RWPE2 (cell line): ENCODE results near the gene NUBP2.
A peak's percentile ranks its signal among the peaks of the same experiment; 100 is the strongest.

Experiments
- ATAC-seq: fragments of 200-7000 bp; cut with Tn5 transposase; 3 replicates; pipeline ENCODE4 v1.9.1; 2021; ENCODE audit warnings: low read depth
- DNase-seq: peaks from one replicate; pipeline ENCODE4 v3.0.0-alpha.2; 2020; ENCODE audit warnings: low spot score
- H3K27ac ChIP-seq: fragments of 450-650 bp; 2 replicates; pipeline ENCODE4 v1.5.1; 2017; ENCODE audit warnings: mild to moderate bottlenecking; ENCODE audit not compliant: poor library complexity, severe bottlenecking
- H3K27me3 ChIP-seq: fragments of 250-450 bp; sonication (Bioruptor Pico); 2 replicates; pipeline ENCODE4 v1.5.1; 2021; ENCODE audit warnings: mild to moderate bottlenecking, moderate library complexity; ENCODE audit not compliant: insufficient read depth, poor library complexity, severe bottlenecking
- H3K36me3 ChIP-seq: fragments of 250-450 bp; sonication (Bioruptor Pico); 2 replicates; pipeline ENCODE4 v1.5.1; 2020; ENCODE audit warnings: low read depth, mild to moderate bottlenecking, moderate library complexity
- H3K4me1 ChIP-seq: fragments of 250-450 bp; sonication (Bioruptor Pico); 2 replicates; pipeline ENCODE4 v1.5.1; 2021; ENCODE audit warnings: mild to moderate bottlenecking, moderate library complexity; ENCODE audit not compliant: insufficient read depth, poor library complexity, severe bottlenecking
- H3K4me3 ChIP-seq: fragments of 250-450 bp; sonication (Bioruptor Pico); 2 replicates; pipeline ENCODE4 v1.5.1; 2021; ENCODE audit warnings: mild to moderate bottlenecking, moderate library complexity; ENCODE audit not compliant: severe bottlenecking
- H3K9me3 ChIP-seq: fragments of 250-450 bp; sonication (Bioruptor Pico); 2 replicates; pipeline ENCODE4 v1.5.1; 2021; ENCODE audit warnings: mild to moderate bottlenecking, moderate library complexity; ENCODE audit not compliant: severe bottlenecking
- CTCF ChIP-seq: fragments of 450-650 bp; IDR thresholded peaks from one replicate; pipeline ENCODE4 v1.5.1; 2017; ENCODE audit warnings: mild to moderate bottlenecking, moderate library complexity; ENCODE audit not compliant: poor library complexity, severe bottlenecking

Gene NUBP2

GRCh38 chr16:1740781-1741490 is 41.8 kb upstream of the NUBP2 start:
- Histone ChIP-seq H3K36me3 (peaks cover 4% of the 10 kb centered on the region; the same call in 1 of the 2 replicates), H3K27ac (no peak overlapping the region), H3K27me3 (no peaks in the 10 kb centered on the region), H3K9me3 (no peaks in the 10 kb centered on the region), H3K4me1 (peaks cover 11% of the 10 kb centered on the region), H3K4me3 (no peak overlapping the region)
- TF ChIP-seq CTCF, result no peak
- DNase-seq (no peak), ATAC-seq (no peak)

GRCh38 chr16:1741553-1742165 is 41.1 kb upstream of the NUBP2 start:
- no peak for TF ChIP-seq CTCF
- H3K36me3 ChIP-seq, result peaks cover 4% of the 10 kb centered on the region; the same call in 1 of the 2 replicates
- H3K4me3 ChIP-seq, result no peak overlapping the region
- ATAC-seq (no peak), DNase-seq (no peak)
- no peak overlapping the region for H3K27ac ChIP-seq
- H3K27me3 ChIP-seq, result no peaks in the 10 kb centered on the region
- H3K9me3 ChIP-seq, result no peaks in the 10 kb centered on the region
- H3K4me1 ChIP-seq, result peaks cover 15% of the 10 kb centered on the region

- Histone ChIP-seq H3K27ac (peak overlapping the region; percentile 80), H3K4me1 (peaks cover 20% of the 10 kb centered on the region), H3K27me3 (no peaks in the 10 kb centered on the region), H3K9me3 (no peaks in the 10 kb centered on the region), H3K36me3 (peaks cover 11% of the 10 kb centered on the region; the same call in 1 of the 2 replicates), H3K4me3 (no peak overlapping the region)
- ATAC-seq, result peak; percentile 59
- TF ChIP-seq CTCF, result no peak
- peak; percentile 79 for DNase-seq
Measured at GRCh38 chr16:1743376-1744337, 39.1 kb upstream of the NUBP2 start.

- Histone ChIP-seq H3K4me1 (peaks cover 20% of the 10 kb centered on the region), H3K36me3 (peaks cover 11% of the 10 kb centered on the region), H3K4me3 (no peak overlapping the region), H3K27me3 (no peaks in the 10 kb centered on the region), H3K27ac (peak overlapping the region; percentile 80), H3K9me3 (no peaks in the 10 kb centered on the region)
- no peak for TF ChIP-seq CTCF
- DNase-seq (no peak), ATAC-seq (no peak)
Measured at GRCh38 chr16:1744338-1744840, 38.4 kb upstream of the NUBP2 start.
